KMS-11 (cell line): ENCODE data around the gene MYH10.

Source experiments
- H2AFZ ChIP-seq: fragments of 200-600 bp; sonication (generic); 2 replicates; pipeline ENCODE4 v1.6.1; 2016; ENCODE audit warnings: antibody characterized with exemption, mixed run types, low read depth
- H3K27ac ChIP-seq: fragments of 200-600 bp; sonication (generic); 2 replicates; pipeline ENCODE4 v1.6.1; 2016; ENCODE audit warnings: mild to moderate bottlenecking, mixed run types
- H3K27me3 ChIP-seq: fragments of 200-600 bp; sonication (generic); 2 replicates; pipeline ENCODE4 v1.6.1; 2017; ENCODE audit warnings: mild to moderate bottlenecking, low read depth, mixed run types, moderate library complexity; ENCODE audit not compliant: insufficient read depth
- H3K36me3 ChIP-seq: fragments of 200-600 bp; sonication (generic); 2 replicates; pipeline ENCODE4 v1.6.1; 2017; ENCODE audit warnings: mild to moderate bottlenecking, mixed run types; ENCODE audit not compliant: insufficient read depth
- H3K4me1 ChIP-seq: fragments of 200-600 bp; sonication (generic); 2 replicates; pipeline ENCODE4 v1.6.1; 2016; ENCODE audit warnings: mild to moderate bottlenecking, low read depth, mixed run types; ENCODE audit not compliant: poor library complexity, severe bottlenecking
- H3K4me2 ChIP-seq: fragments of 200-600 bp; sonication (generic); 2 replicates; pipeline ENCODE4 v1.7.0; 2016; ENCODE audit warnings: mild to moderate bottlenecking, mixed run types
- H3K4me3 ChIP-seq: fragments of 200-600 bp; sonication (generic); IDR thresholded peaks from 2 replicates; pipeline ENCODE4 v1.6.1; 2017; ENCODE audit warnings: low read depth, low read length, mixed read lengths; ENCODE audit not compliant: insufficient read depth
- H3K79me2 ChIP-seq: fragments of 200-600 bp; sonication (generic); 2 replicates; pipeline ENCODE4 v1.6.1; 2016; ENCODE audit warnings: low read depth, mixed run types; ENCODE audit not compliant: insufficient read depth
- H3K9ac ChIP-seq: fragments of 200-600 bp; sonication (generic); 2 replicates; pipeline ENCODE4 v1.6.1; 2016; ENCODE audit warnings: mild to moderate bottlenecking, mixed run types
- H4K20me1 ChIP-seq: fragments of 200-600 bp; sonication (generic); 2 replicates; pipeline ENCODE4 v1.6.1; 2016; ENCODE audit warnings: mild to moderate bottlenecking, mixed run types; ENCODE audit not compliant: insufficient read depth
- CTCF ChIP-seq: fragments of 200-600 bp; sonication (generic); conservative IDR thresholded peaks from 2 replicates; pipeline ENCODE4 v1.6.1; 2017; ENCODE audit warnings: low read depth, mild to moderate bottlenecking, antibody characterized with exemption, low read length, moderate library complexity, mixed read lengths

Gene MYH10

GRCh38 chr17:8435245-8436168 is 195.0 kb downstream of the MYH10 start, which contains the start of gene NDEL1:
Gene NDEL1, plus strand, starts transcription at chr17:8435884. Its CDS starts 8,388 bp downstream, at chr17:8444272.
- Histone ChIP-seq H3K79me2 (peaks cover 20% of the 10 kb centered on the region), H4K20me1 (no peaks in the 10 kb centered on the region), H3K4me2 (peak within 1 kb of the TSS; percentile 48), H3K27ac (peak within 1 kb of the TSS; percentile 62), H3K4me1 (no peaks in the 10 kb centered on the region), H3K9ac (peak within 1 kb of the TSS; percentile 61; the same call in 1 of the 2 replicates), H3K4me3 (no peak within 1 kb of the TSS), H3K36me3 (no peaks in the 10 kb centered on the region), H2AFZ (peak within 1 kb of the TSS; percentile 26; the same call in 1 of the 2 replicates), H3K27me3 (no peaks in the 10 kb centered on the region)
- no peak for TF ChIP-seq CTCF

GRCh38 chr17:8430966-8431365 is 199.6 kb downstream of the MYH10 start:
- Histone ChIP-seq H3K27ac (no peak overlapping the region), H3K4me3 (no peak overlapping the region), H2AFZ (no peak overlapping the region), H3K4me2 (no peak overlapping the region), H4K20me1 (no peaks in the 10 kb centered on the region), H3K27me3 (no peaks in the 10 kb centered on the region), H3K4me1 (no peaks in the 10 kb centered on the region), H3K36me3 (no peaks in the 10 kb centered on the region), H3K79me2 (no peaks in the 10 kb centered on the region), H3K9ac (no peak overlapping the region)
- no peak for TF ChIP-seq CTCF

DNA sequence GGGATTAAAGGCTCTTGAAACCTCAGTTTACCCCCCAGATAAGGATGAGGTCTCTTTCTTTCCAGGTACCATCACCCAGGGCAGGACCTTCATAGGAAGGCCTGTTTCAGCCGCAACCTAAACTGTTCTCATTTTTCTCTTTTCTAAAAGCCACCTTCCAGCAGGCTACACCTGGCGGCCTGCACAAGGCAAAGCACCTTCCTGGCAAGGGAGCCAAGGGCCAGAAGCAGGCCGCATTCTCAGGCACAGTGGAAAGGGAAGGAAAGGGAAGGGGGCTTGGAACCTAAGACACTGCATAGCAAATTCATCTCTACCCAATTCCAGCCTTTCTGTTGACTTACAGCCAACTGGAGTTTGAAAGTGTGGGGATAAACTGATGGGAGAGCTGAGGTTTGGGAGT is 203.7 kb downstream of the MYH10 start:
- no peak overlapping the region for H3K4me3 ChIP-seq
- H4K20me1 ChIP-seq: no peaks in the 10 kb centered on the region
- no peaks in the 10 kb centered on the region for H3K79me2 ChIP-seq
- H3K4me1 ChIP-seq: no peaks in the 10 kb centered on the region
- H3K36me3 ChIP-seq: no peaks in the 10 kb centered on the region
- no peak overlapping the region for H3K27ac ChIP-seq
- no peak overlapping the region for H3K4me2 ChIP-seq
- H3K9ac ChIP-seq: no peak overlapping the region
- no peak overlapping the region for H2AFZ ChIP-seq
- no peak for TF ChIP-seq CTCF
- H3K27me3 ChIP-seq: no peaks in the 10 kb centered on the region

DNA sequence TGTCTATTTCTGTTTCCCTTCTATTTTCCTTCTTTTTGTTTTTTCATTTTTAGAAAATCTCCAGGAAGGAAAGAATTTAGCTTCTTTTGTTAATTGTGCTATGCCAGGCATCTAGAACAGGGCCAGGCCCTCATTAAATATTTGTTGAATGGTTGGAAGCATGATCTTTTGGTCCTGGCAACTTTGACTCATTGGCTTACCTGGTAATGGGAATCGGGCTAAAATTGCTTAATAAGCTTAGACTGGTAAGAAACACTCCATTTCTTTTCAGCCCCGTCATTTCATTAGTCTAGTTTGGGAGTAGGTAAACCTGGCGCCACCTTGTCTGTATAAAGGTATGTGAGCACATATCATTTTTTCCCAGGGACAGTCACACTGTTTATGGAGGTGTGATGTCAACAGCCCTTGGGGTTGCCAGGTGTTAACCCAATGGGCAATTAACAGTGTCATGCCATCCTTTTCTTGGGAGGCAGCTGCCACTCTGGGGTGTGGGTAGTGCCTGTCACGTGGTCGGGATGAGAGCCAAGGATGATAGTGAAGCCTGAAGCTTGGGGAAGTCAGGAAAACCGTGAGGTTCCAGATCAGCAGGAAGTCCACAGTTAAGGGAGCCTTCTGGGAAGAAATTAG is 204.3 kb downstream of the MYH10 start:
- Histone ChIP-seq H3K27me3 (no peaks in the 10 kb centered on the region), H3K79me2 (no peaks in the 10 kb centered on the region), H3K4me2 (no peak overlapping the region), H3K27ac (no peak overlapping the region), H3K4me3 (no peak overlapping the region), H3K4me1 (no peaks in the 10 kb centered on the region), H3K9ac (no peak overlapping the region), H3K36me3 (no peaks in the 10 kb centered on the region), H4K20me1 (no peaks in the 10 kb centered on the region), H2AFZ (no peak overlapping the region)
- TF ChIP-seq CTCF: no peak
